Measurements from ENCODE around the gene PLCG1.

The PLCG1 gene

GRCh38 chr20:41180599-41181333 is 43.4 kb downstream of the PLCG1 start:
- no peak for DNase-seq (ENCODE audit: low spot score)
- H3K4me1 Mint-ChIP-seq (ENCODE audit: low read depth), result peaks cover 10% of the 10 kb centered on the region
- H3K4me3 Mint-ChIP-seq, result no peak overlapping the region
- no peaks in the 10 kb centered on the region for H3K27me3 Mint-ChIP-seq (ENCODE audit: low read depth)
- H3K9me3 Mint-ChIP-seq, result no peaks in the 10 kb centered on the region
- peaks cover 35% of the 10 kb centered on the region for H3K36me3 Mint-ChIP-seq (ENCODE audit: low read depth)
- H3K27ac Mint-ChIP-seq, result peak overlapping the region; percentile 49

- no peak overlapping the region for H3K4me3 Mint-ChIP-seq
- H3K4me1 Mint-ChIP-seq (ENCODE audit: low read depth), result peaks cover 10% of the 10 kb centered on the region
- no peaks in the 10 kb centered on the region for H3K9me3 Mint-ChIP-seq
- peaks cover 27% of the 10 kb centered on the region for H3K36me3 Mint-ChIP-seq (ENCODE audit: low read depth)
- no peak for DNase-seq (ENCODE audit: low spot score)
- no peaks in the 10 kb centered on the region for H3K27me3 Mint-ChIP-seq (ENCODE audit: low read depth)
- H3K27ac Mint-ChIP-seq, result no peak overlapping the region
These were observed 44.2 kb downstream of the PLCG1 start for GRCh38 chr20:41181567-41181966.

GRCh38 chr20:41182296-41183212 is 45.2 kb downstream of the PLCG1 start:
- no peaks in the 10 kb centered on the region for H3K27me3 Mint-ChIP-seq (ENCODE audit: low read depth)
- H3K4me3 Mint-ChIP-seq, result no peak overlapping the region
- H3K4me1 Mint-ChIP-seq (ENCODE audit: low read depth), result peaks cover 10% of the 10 kb centered on the region
- peaks cover 22% of the 10 kb centered on the region for H3K36me3 Mint-ChIP-seq (ENCODE audit: low read depth)
- no peak overlapping the region for H3K27ac Mint-ChIP-seq
- no peaks in the 10 kb centered on the region for H3K9me3 Mint-ChIP-seq
- DNase-seq (ENCODE audit: low spot score), result no peak

- peaks cover 16% of the 10 kb centered on the region for H3K36me3 Mint-ChIP-seq (ENCODE audit: low read depth)
- H3K4me1 Mint-ChIP-seq (ENCODE audit: low read depth), result peaks cover 10% of the 10 kb centered on the region
- H3K27ac Mint-ChIP-seq, result no peak overlapping the region
- no peaks in the 10 kb centered on the region for H3K27me3 Mint-ChIP-seq (ENCODE audit: low read depth)
- no peak for DNase-seq (ENCODE audit: low spot score)
- H3K9me3 Mint-ChIP-seq, result no peaks in the 10 kb centered on the region
- no peak overlapping the region for H3K4me3 Mint-ChIP-seq
These were observed 46.0 kb downstream of the PLCG1 start for GRCh38 chr20:41183391-41183790.

- H3K36me3 Mint-ChIP-seq (ENCODE audit: low read depth), result peaks cover 13% of the 10 kb centered on the region
- DNase-seq (ENCODE audit: low spot score), result no peak
- H3K9me3 Mint-ChIP-seq, result no peaks in the 10 kb centered on the region
- H3K27me3 Mint-ChIP-seq (ENCODE audit: low read depth), result no peaks in the 10 kb centered on the region
- no peak overlapping the region for H3K4me3 Mint-ChIP-seq
- peaks cover 10% of the 10 kb centered on the region for H3K4me1 Mint-ChIP-seq (ENCODE audit: low read depth)
- no peak overlapping the region for H3K27ac Mint-ChIP-seq
These were observed 46.5 kb downstream of the PLCG1 start for GRCh38 chr20:41183831-41184230.

GRCh38 chr20:41185013-41185757 is 47.8 kb downstream of the PLCG1 start:
- Mint-ChIP-seq H3K4me1 (ENCODE audit: low read depth) (peaks cover 10% of the 10 kb centered on the region), H3K9me3 (peaks cover 9% of the 10 kb centered on the region), H3K4me3 (no peak overlapping the region), H3K27me3 (ENCODE audit: low read depth) (no peaks in the 10 kb centered on the region), H3K36me3 (ENCODE audit: low read depth) (peaks cover 7% of the 10 kb centered on the region), H3K27ac (no peak overlapping the region)
- DNase-seq (ENCODE audit: low spot score), result no peak

GRCh38 chr20:41187668-41188067 is 50.3 kb downstream of the PLCG1 start:
- DNase-seq (ENCODE audit: low spot score), result no peak
- no peaks in the 10 kb centered on the region for H3K27me3 Mint-ChIP-seq (ENCODE audit: low read depth)
- H3K36me3 Mint-ChIP-seq (ENCODE audit: low read depth), result peaks cover 10% of the 10 kb centered on the region
- H3K9me3 Mint-ChIP-seq, result peaks cover 22% of the 10 kb centered on the region
- peaks cover under 1% of the 10 kb centered on the region for H3K4me1 Mint-ChIP-seq (ENCODE audit: low read depth)
- no peak overlapping the region for H3K4me3 Mint-ChIP-seq
- no peak overlapping the region for H3K27ac Mint-ChIP-seq

- no peaks in the 10 kb centered on the region for H3K27me3 Mint-ChIP-seq (ENCODE audit: low read depth)
- H3K9me3 Mint-ChIP-seq, result peaks cover 31% of the 10 kb centered on the region
- no peak for DNase-seq (ENCODE audit: low spot score)
- peaks cover 14% of the 10 kb centered on the region for H3K36me3 Mint-ChIP-seq (ENCODE audit: low read depth)
- H3K27ac Mint-ChIP-seq, result no peak overlapping the region
- H3K4me3 Mint-ChIP-seq, result no peak overlapping the region
- H3K4me1 Mint-ChIP-seq (ENCODE audit: low read depth), result peaks cover 9% of the 10 kb centered on the region
These were observed 54.5 kb downstream of the PLCG1 start for GRCh38 chr20:41191562-41192500.

- peaks cover 15% of the 10 kb centered on the region for H3K36me3 Mint-ChIP-seq (ENCODE audit: low read depth)
- no peaks in the 10 kb centered on the region for H3K27me3 Mint-ChIP-seq (ENCODE audit: low read depth)
- no peak overlapping the region for H3K4me3 Mint-ChIP-seq
- DNase-seq (ENCODE audit: low spot score), result no peak
- H3K27ac Mint-ChIP-seq, result no peak overlapping the region
- peaks cover 31% of the 10 kb centered on the region for H3K9me3 Mint-ChIP-seq
- H3K4me1 Mint-ChIP-seq (ENCODE audit: low read depth), result peaks cover 9% of the 10 kb centered on the region
These were observed 55.2 kb downstream of the PLCG1 start for GRCh38 chr20:41192575-41192974.

GRCh38 chr20:41196653-41197225 is 59.4 kb downstream of the PLCG1 start:
- peaks cover 26% of the 10 kb centered on the region for H3K9me3 Mint-ChIP-seq
- no peak for DNase-seq (ENCODE audit: low spot score)
- H3K27me3 Mint-ChIP-seq (ENCODE audit: low read depth), result no peaks in the 10 kb centered on the region
- no peak overlapping the region for H3K27ac Mint-ChIP-seq
- no peak overlapping the region for H3K4me3 Mint-ChIP-seq
- H3K36me3 Mint-ChIP-seq (ENCODE audit: low read depth), result peaks cover 21% of the 10 kb centered on the region
- H3K4me1 Mint-ChIP-seq (ENCODE audit: low read depth), result peaks cover 9% of the 10 kb centered on the region

- H3K27me3 Mint-ChIP-seq (ENCODE audit: low read depth), result no peaks in the 10 kb centered on the region
- H3K36me3 Mint-ChIP-seq (ENCODE audit: low read depth), result peaks cover 24% of the 10 kb centered on the region
- no peak overlapping the region for H3K4me3 Mint-ChIP-seq
- peaks cover 19% of the 10 kb centered on the region for H3K9me3 Mint-ChIP-seq
- H3K27ac Mint-ChIP-seq, result no peak overlapping the region
- no peak for DNase-seq (ENCODE audit: low spot score)
- H3K4me1 Mint-ChIP-seq (ENCODE audit: low read depth), result peaks cover 9% of the 10 kb centered on the region
These were observed 61.1 kb downstream of the PLCG1 start for GRCh38 chr20:41198443-41198842.

GRCh38 chr20:41200446-41201202 is 63.3 kb downstream of the PLCG1 start:
- peaks cover 3% of the 10 kb centered on the region for H3K4me1 Mint-ChIP-seq (ENCODE audit: low read depth)
- peaks cover 17% of the 10 kb centered on the region for H3K9me3 Mint-ChIP-seq
- H3K27me3 Mint-ChIP-seq (ENCODE audit: low read depth), result no peaks in the 10 kb centered on the region
- H3K27ac Mint-ChIP-seq, result no peak overlapping the region
- no peak overlapping the region for H3K4me3 Mint-ChIP-seq
- no peak for DNase-seq (ENCODE audit: low spot score)
- peaks cover 22% of the 10 kb centered on the region for H3K36me3 Mint-ChIP-seq (ENCODE audit: low read depth)

Measured in T-helper 2 cell treated with Interferon-gamma antibody and Interleukin-4, amounts not matched to agents 5 μg/mL and 100 μg/mL, for 36 hours (primary cell).